Ecto neural progenitor cell (in vitro differentiated cells): ENCODE results near the gene TNFAIP1.

Experiments
- DNase-seq: peaks from one replicate; pipeline ENCODE4 v3.0.0-alpha.2; 2018; ENCODE audit warnings: low spot score

TNFAIP1 gene

DNA sequence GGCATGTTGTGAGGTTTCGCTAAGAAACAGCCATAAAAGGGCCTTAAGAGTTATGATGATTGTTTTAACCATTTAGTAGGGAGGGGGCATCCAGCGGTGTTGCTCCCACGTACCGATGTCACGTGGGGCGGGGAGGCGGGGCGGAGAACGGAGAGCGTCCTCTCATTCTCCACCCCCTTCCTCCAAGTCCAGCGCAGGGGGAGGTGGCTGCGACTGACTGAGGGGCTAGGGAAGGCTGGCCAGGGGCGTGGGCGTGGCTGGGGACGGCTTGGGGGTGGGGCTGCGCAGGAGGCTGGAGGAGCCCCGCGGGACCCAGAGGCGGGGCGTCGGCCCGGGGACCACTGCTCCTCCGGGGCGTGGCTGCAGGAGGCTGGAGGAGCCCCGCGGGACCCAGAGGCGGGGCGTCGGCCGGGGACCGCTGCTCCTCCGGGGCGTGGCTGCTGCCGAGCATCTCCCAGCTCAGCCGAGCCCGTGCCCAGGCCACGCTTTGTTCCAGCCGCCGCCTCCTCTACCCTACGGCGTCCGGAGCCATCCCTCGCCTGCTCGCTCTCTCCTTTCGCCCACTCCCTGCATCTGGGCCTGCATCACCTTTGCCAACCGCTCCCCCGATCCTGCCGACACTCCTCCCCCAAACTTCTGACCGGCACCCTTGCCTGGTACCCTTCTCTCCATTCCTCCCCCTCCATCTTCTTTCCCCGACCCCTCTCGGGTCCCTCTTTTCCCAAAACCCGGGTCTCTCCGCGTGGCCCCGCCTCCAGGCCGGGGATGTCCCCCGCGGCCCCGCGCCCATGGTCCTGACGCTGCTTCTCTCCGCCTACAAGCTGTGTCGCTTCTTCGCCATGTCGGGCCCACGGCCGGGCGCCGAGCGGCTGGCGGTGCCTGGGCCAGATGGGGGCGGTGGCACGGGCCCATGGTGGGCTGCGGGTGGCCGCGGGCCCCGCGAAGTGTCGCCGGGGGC, 36.0 kb downstream of the TNFAIP1 start, which contains the start of gene SARM1:
TSS of gene SARM1 (plus strand) at position 450 of the 958 bp plus-strand sequence. CDS start at position 789, 339 bp downstream.
- peak; percentile 99 for DNase-seq

DNA sequence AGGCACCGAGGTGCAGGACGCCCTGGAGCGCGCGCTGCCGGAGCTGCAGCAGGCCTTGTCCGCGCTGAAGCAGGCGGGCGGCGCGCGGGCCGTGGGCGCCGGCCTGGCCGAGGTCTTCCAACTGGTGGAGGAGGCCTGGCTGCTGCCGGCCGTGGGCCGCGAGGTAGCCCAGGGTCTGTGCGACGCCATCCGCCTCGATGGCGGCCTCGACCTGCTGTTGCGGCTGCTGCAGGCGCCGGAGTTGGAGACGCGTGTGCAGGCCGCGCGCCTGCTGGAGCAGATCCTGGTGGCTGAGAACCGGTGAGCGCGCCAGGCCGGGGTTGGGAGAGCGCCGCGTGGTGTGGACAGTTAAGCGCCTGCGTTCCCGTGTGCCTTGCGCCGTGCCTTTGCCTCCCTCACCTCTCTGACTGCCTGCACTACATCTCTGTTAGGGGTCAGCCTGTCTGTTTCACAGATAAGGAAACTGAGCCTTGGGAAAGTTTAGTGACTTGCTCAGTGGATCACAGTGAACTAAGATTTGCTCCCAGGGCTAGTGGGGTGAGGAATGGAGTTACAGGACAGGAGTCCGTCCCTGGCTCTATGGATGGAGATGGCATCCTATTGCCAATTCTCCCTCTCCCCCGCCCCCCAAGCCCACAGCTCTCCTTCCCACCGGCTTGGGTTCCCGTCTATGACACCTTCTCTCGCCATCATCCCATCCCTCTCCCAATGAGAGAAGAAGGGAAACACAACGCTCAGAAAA, 36.8 kb downstream of the TNFAIP1 start:
- DNase-seq = no peak

DNA sequence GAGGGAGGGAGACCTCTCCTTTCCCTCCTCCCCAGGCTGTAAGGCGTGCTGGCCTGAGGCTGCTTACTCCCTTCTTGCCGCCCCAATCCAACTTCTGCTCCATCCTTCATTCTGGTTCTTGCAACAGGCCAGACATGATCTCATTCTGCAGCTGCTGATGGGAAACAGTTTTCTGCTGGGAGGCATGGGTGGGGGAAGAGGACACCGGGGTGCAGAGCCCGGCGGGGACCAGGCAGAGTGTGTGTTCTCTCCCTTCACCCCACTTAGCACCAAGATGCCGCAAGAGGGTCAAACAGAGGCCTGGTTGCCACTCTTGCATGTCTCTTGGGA, 37.3 kb downstream of the TNFAIP1 start:
- no peak for DNase-seq

DNA sequence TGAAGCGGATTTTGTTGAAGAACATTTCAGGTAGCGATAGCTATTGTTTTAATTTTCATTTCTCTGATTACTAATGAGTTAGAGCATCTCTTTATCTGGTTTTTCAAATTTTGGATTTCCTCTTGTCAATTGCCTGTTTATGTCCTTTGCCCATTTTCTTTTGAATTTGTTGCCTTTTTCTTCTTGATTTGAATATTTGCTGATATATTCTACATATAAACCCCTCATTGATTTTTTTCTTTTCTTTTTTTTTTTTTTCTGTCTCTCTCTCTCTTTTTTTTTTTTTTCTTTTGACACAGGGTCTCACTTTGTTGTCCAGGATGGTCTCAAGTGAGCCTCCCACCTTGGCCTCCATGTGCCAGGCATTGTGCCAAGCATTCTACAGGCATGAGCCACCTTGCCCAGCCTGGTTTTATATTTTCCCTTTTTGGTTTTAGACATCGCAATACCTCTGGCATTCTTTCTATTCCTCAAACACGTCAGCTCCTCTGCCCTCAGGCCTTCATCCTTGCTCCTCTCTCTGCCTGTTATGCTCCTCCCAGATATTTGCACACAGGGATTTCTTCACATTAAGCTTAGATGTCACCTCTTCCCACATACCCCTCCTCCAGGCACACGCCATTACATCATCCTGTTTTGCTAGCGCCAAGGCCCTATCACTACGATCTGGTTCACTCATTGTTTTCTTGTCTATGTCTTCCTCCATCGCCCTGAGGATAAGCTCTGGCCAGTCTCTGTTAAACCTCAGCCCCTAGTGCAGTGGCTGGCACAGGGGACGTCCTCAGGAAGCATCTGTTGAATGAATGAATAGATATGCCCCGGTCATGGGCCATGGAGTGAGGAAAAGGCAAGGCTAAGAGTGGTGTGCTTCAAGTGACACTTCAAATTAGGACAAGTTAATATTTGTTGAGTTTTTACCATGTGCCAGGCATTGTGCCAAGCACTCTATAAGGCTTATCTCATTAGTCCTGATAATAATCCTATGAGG, 44.5 kb downstream of the TNFAIP1 start:
- no peak for DNase-seq

DNA sequence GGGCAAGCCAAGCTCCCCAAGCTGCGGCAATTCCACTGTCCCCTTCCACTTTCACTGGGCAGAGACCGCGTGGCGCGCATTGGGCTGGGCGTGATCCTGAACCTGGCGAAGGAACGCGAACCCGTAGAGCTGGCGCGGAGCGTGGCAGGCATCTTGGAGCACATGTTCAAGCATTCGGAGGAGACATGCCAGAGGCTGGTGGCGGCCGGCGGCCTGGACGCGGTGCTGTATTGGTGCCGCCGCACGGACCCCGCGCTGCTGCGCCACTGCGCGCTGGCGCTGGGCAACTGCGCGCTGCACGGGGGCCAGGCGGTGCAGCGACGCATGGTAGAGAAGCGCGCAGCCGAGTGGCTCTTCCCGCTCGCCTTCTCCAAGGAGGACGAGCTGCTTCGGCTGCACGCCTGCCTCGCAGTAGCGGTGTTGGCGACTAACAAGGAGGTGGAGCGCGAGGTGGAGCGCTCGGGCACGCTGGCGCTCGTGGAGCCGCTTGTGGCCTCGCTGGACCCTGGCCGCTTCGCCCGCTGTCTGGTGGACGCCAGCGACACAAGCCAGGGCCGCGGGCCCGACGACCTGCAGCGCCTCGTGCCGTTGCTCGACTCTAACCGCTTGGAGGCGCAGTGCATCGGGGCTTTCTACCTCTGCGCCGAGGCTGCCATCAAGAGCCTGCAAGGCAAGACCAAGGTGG, 45.7 kb downstream of the TNFAIP1 start:
- peak; percentile 91 for DNase-seq

DNA sequence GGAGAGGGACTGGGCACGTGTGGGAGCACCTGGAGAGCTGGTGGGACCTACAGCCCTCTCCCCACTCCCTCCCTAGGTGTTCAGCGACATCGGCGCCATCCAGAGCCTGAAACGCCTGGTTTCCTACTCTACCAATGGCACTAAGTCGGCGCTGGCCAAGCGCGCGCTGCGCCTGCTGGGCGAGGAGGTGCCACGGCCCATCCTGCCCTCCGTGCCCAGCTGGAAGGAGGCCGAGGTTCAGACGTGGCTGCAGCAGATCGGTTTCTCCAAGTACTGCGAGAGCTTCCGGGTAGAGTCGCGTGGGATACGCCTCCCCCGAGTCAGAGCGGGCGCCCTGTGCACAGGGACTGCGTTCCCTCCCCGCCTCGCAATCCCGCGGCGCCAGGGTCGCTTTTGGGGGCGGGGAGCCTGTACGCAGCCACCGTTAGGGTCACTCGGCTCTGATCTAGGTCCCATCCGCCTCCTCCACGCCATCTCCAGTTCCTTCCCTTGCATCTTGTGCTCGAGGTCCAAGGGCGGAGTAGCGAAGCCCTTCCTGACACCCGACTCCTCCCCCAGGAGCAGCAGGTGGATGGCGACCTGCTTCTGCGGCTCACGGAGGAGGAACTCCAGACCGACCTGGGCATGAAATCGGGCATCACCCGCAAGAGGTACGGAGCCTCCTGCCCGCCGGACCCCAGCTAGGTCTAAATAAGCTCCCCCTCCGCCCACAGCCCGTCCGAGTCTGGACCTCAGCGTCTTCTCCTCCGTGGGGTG, 48.9 kb downstream of the TNFAIP1 start:
- no peak for DNase-seq

DNA sequence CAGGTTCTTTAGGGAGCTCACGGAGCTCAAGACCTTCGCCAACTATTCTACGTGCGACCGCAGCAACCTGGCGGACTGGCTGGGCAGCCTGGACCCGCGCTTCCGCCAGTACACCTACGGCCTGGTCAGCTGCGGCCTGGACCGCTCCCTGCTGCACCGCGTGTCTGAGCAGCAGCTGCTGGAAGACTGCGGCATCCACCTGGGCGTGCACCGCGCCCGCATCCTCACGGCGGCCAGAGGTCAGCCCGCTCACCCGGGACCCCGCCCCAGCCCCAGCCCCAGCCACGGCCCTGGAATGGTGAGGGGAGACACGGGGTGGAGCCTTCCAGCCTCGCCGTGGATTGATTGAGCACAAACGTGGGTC, 49.5 kb downstream of the TNFAIP1 start:
- DNase-seq = no peak

DNA sequence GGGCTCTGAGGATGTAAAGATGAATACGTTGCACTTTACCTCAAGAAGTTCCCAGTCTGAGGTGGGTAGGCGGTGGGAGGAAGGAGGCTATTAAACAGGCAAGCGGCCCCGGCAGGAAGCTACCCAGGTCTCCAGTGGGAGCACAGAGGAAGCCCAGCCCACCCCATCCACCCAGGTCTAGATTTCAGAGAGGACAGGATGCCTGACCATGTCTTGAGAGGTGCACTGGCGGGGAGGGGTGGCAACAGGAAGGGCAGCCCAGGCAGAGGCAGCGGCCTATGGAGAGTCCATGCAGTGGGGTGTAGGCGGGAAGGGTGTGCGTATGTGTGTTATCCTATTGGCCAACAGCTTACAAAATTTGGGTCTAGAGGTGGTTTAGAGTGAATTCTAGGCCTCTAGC, 49.8 kb downstream of the TNFAIP1 start:
- DNase-seq = no peak

DNA sequence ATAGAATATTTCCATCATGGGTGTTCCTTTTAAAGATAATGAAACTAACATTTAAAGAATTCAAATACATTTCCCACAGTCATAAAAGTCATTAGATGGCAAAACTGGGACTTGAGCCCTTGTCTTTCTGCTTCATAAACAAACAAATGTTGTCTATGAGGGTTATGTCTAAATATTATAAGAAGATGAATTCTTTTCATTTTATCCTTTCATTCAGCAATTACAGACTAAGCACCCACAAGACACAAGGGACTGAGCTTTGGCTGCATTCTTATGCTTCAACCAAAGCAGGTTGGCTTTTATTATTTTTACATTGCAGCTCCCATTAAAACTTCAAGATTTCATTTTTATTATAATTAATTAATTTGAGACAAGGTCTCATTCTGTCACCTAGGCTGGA, 50.8 kb downstream of the TNFAIP1 start:
- DNase-seq = no peak

DNA sequence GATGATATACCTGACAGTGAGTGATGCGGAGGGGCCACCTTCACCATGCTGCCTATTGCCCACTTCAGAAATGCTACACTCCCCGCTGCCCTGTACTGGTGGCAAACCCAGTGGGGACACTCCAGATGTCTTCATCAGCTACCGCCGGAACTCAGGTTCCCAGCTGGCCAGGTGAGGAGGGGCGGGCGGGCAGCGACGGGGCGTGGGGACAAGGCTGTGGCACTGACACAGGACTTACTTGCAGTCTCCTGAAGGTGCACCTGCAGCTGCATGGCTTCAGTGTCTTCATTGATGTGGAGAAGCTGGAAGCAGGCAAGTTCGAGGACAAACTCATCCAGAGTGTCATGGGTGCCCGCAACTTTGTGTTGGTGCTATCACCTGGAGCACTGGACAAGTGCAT, 52.5 kb downstream of the TNFAIP1 start:
- no peak for DNase-seq

DNA sequence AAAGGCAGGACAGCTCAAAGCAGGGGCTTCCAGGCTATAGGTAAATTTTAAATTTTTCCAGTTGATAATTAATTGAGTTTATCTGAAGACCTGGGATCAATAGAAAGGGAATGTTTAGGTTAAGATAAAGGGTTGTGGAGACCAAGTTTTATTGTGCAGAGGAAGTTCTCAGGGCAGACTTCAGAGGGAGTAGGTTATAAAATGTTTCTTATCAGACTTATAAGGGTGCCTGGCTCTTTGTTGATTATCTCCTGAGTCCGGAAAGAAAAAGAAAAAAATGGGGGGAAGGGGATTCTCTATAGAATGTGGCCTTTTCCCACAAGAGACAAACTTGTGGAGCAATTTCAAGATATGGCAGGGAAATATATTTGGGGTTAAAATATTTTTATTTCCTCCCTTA, 54.6 kb downstream of the TNFAIP1 start:
- DNase-seq = no peak

DNA sequence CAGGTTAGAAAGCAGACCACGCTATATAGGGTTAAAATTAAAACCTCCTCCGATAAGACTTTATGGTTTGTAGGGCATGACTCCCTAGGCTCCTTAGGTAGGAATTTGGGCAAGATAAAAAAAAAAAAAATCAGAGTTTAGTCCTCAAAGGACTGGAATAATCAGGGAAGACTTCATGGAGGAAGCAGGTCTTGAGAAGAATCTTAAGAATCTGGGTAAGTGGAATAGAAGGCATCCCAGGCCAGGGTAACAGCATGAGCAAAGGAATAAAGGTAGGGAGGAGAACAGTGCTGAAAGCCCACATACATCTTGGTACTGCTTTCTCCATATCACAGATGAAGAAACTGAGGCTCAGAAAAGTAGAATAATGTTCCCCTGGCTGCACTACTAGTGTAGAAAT, 55.0 kb downstream of the TNFAIP1 start:
- DNase-seq = no peak

DNA sequence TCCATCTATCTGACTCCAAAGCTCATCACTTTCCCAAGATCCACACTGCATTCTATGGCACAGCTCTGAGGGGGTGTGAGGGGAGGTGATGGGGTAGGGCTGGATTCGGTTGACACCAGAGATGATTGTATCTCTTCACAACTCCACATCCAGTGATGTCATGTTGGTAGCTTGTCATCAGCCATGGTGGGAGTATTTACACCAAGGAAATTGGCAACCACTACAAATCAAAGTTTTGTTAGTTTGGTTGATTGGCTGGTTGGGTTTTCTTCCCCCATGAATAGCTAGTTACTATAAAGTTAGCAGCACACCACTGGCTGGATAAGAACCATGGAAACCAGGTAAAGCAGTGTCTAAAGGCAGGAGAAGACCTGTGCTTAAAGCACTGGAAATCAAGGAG, 55.4 kb downstream of the TNFAIP1 start:
- no peak for DNase-seq

DNA sequence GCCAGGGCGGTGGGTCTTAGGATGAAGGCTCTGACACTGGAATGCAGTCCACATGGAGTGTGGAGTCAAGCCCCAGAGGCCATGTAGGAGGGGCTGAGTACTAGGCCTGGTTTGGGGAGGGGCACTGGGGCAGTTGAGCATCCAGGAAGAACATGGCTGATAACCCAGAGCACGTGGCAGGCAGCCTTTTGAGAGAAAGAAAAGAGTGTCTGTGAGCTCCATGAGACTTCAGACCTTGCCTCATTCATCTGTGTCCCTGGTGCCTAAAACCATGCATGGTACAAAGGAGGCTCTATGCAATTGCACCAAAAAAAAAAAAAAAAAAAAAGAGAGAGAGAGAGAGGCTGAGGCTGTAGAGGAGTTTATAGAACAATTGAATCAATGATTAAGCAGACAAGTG, 55.8 kb downstream of the TNFAIP1 start:
- DNase-seq = no peak

DNA sequence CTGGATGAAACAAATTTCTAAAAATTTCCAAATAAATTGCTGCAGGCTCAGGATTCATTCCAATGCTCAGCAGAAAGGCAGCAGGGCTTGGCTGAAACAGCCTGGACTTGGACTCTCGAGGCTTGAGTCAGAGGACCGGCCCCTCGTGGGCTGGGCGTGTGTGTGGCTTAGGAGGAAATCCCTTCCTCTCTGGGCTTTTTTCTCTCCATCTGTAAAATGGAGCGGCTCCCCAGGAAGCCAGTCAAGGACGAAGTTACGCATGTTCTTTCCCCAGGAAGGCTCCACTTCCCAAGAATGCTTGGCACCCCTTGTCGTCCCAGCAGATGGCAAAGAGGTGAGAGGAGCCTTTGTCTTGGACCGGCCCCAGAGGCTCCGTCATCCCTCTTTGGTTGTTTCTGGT, 56.9 kb downstream of the TNFAIP1 start:
- DNase-seq = no peak

DNA sequence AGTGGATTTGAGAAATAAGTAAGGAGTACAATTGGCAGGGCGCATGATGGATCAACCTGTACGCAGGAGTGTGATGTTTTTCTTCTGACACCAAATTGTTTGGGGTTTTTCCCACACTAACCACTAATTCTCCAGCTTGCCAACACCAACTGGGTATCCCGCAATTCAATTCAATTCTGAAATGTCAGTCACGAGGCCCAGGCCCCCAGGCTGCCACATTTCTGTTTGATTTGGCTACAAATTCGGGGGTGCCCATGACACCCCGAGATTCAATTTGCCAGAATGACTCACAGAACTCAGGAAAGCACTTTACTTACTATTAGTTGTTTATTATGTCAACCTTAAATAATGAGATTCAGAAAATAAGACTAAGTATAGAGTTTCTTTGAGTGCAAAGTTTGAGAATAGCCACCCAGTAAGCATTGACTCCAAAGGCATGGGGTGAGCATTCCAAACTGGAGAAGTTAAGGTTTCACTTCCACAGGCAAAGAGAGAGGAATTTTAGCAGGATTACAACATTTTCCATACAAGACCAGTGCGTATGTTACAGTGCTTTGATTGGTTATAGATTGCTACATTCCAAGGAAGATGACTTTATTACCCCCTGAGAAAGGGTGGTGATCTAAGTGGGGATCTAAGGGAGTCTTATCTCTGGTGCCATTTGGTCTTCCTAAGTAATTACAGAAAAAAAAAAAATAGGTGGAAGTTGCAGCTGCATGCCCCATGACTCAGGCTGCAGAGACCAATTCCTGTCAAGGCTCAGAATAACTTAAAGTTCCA, 59.0 kb downstream of the TNFAIP1 start:
- no peak for DNase-seq

DNA sequence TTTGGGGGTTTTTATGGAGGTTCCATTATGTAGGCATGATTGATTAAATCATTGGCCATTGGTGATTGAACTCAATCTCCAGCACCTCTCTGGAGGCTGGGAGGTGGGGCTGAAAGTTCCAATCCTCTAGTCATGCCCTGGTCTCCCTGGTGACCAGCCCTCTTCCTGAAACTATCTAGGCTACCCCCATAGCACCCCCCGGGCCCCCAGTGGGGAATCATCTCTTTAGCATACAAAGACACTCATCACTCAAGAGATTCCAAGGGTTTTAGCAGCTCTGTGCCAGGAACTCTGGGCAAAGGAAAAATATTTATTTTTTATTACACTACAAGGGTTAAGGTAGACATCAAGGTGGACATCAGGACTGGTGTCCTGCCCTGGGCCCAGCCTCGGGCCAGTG, 59.9 kb downstream of the TNFAIP1 start:
- no peak for DNase-seq

DNA sequence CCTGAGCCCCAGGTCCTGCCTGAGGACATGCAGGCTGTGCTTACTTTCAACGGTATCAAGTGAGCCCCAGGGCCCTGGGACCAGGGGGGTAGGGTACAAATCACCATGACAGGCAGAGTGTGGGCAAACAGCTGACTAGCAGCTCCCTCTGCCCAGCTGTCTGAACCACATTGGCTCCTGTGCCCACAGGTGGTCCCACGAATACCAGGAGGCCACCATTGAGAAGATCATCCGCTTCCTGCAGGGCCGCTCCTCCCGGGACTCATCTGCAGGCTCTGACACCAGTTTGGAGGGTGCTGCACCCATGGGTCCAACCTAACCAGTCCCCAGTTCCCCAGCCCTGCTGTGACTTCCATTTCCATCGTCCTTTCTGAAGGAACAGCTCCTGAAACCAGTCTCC, 60.4 kb downstream of the TNFAIP1 start:
- DNase-seq = no peak
